Measurements from ENCODE around the gene MCL1.
"Not testable (repeated sequence)": the region's sequence is repeated elsewhere in the genome, so short reads cannot be mapped to it uniquely, and the experiment has no call there.

MCL1 gene

GRCh38 chr1:150626150-150626549 is 46.7 kb upstream of the MCL1 start:
- Histone ChIP-seq H3K4me2 (ENCODE audit: low read length) (no peak overlapping the region), H3F3A (ENCODE audit: control insufficient read depth, insufficient read depth) (peaks cover 8% of the 10 kb centered on the region), H3K79me2 (ENCODE audit: control insufficient read depth, low read length) (peaks cover 41% of the 10 kb centered on the region), H3K9me2 (replicated peaks; ENCODE audit: control insufficient read depth, low read length) (no peaks in the 10 kb centered on the region), H3K4me3 (ENCODE audit: low read length) (no peak overlapping the region), H3K4me1 (ENCODE audit: control insufficient read depth, low read length) (peaks cover 17% of the 10 kb centered on the region), H3K36me3 (ENCODE audit: control insufficient read depth, low read length) (peaks cover 70% of the 10 kb centered on the region), H3K27ac (ENCODE audit: low read depth, low read length) (no peak overlapping the region), H3K9me3 (ENCODE audit: control insufficient read depth, insufficient read depth, low read length) (no peaks in the 10 kb centered on the region), H4K20me1 (ENCODE audit: control insufficient read depth, insufficient read depth, low read depth, low read length) (no peaks in the 10 kb centered on the region), H3K27me3 (ENCODE audit: control insufficient read depth, low read length) (no peaks in the 10 kb centered on the region)
- TF ChIP-seq CTCF (IDR thresholded peaks at IDR 0.05; ENCODE audit: low read depth, low read length, poor library complexity, severe bottlenecking) (no peak), EZH2phosphoT487 (IDR thresholded peaks at IDR 0.05; ENCODE audit: borderline replicate concordance, low read length) (no peak)

- Histone ChIP-seq H3K4me1 (ENCODE audit: control insufficient read depth, low read length) (peaks cover 11% of the 10 kb centered on the region), H3K79me2 (ENCODE audit: control insufficient read depth, low read length) (peaks cover 35% of the 10 kb centered on the region), H3K36me3 (ENCODE audit: control insufficient read depth, low read length) (peaks cover 86% of the 10 kb centered on the region)
- H3K27me3 ChIP-seq (ENCODE audit: control insufficient read depth, low read length); H3K4me2 ChIP-seq (ENCODE audit: low read length); H3F3A ChIP-seq (ENCODE audit: control insufficient read depth, insufficient read depth); H3K9me2 ChIP-seq (replicated peaks; ENCODE audit: control insufficient read depth, low read length); H4K20me1 ChIP-seq (ENCODE audit: control insufficient read depth, insufficient read depth, low read depth, low read length); H3K9me3 ChIP-seq (ENCODE audit: control insufficient read depth, insufficient read depth, low read length); H3K27ac ChIP-seq (ENCODE audit: low read depth, low read length); H3K4me3 ChIP-seq (ENCODE audit: low read length): not testable (repeated sequence)
Measured at GRCh38 chr1:150624546-150624945, 45.1 kb upstream of the MCL1 start.

- not testable (repeated sequence) for H3K9me3 ChIP-seq (ENCODE audit: control insufficient read depth, insufficient read depth, low read length); H3K27ac ChIP-seq (ENCODE audit: low read depth, low read length); H4K20me1 ChIP-seq (ENCODE audit: control insufficient read depth, insufficient read depth, low read depth, low read length); H3K27me3 ChIP-seq (ENCODE audit: control insufficient read depth, low read length); H3K9me2 ChIP-seq (replicated peaks; ENCODE audit: control insufficient read depth, low read length); H3K4me2 ChIP-seq (ENCODE audit: low read length); H3K4me3 ChIP-seq (ENCODE audit: low read length)
- peaks cover 11% of the 10 kb centered on the region for H3K4me1 ChIP-seq (ENCODE audit: control insufficient read depth, low read length)
- H3K79me2 ChIP-seq (ENCODE audit: control insufficient read depth, low read length) = peaks cover 38% of the 10 kb centered on the region
- peaks cover 90% of the 10 kb centered on the region for H3K36me3 ChIP-seq (ENCODE audit: control insufficient read depth, low read length)
- H3F3A ChIP-seq (ENCODE audit: control insufficient read depth, insufficient read depth) = peaks cover 10% of the 10 kb centered on the region
Measured at GRCh38 chr1:150624134-150624533, 44.7 kb upstream of the MCL1 start.

DNA sequence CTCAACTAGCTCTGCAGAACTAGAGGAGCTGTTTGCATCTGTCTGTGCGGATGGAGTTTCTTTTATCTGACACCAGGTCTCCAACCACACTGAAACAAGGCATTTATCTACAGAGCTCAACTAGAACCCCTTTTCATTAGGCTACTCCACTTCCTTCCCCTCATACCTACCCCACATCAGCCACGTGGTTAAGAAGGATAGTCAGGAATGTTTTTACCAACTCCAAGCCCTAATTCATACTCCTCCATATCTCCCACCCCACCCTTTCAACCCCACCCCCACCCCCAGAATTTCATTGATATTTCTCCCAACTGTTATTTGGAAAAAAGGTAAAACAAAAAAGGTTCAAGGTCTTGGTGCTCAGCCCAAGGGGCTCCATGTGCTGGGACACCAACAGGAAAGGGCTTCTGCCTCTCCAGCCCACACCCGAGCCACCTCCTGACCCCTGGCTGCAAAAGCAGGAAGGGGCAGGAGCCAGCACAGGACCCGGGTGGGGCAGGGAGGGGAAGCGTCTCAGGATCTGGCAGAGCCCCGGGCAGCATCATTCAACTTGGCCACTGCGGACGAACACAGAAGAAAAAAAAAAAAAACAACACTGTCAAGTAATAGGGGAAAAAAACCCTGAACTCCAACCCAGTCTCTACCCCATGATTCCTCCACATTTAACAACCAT is 43.0 kb upstream of the MCL1 start:
- H3K4me2 ChIP-seq (ENCODE audit: low read length) = no peak overlapping the region
- H3K9me2 ChIP-seq (replicated peaks; ENCODE audit: control insufficient read depth, low read length) = no peaks in the 10 kb centered on the region
- no peaks in the 10 kb centered on the region for H4K20me1 ChIP-seq (ENCODE audit: control insufficient read depth, insufficient read depth, low read depth, low read length)
- no peak overlapping the region for H3K4me3 ChIP-seq (ENCODE audit: low read length)
- H3K4me1 ChIP-seq (ENCODE audit: control insufficient read depth, low read length) = peaks cover 2% of the 10 kb centered on the region
- peaks cover 10% of the 10 kb centered on the region for H3F3A ChIP-seq (ENCODE audit: control insufficient read depth, insufficient read depth)
- H3K79me2 ChIP-seq (ENCODE audit: control insufficient read depth, low read length) = peaks cover 22% of the 10 kb centered on the region
- no peaks in the 10 kb centered on the region for H3K9me3 ChIP-seq (ENCODE audit: control insufficient read depth, insufficient read depth, low read length)
- peaks cover 92% of the 10 kb centered on the region for H3K36me3 ChIP-seq (ENCODE audit: control insufficient read depth, low read length)
- no peak overlapping the region for H3K27ac ChIP-seq (ENCODE audit: low read depth, low read length)
- TF ChIP-seq EZH2phosphoT487 (IDR thresholded peaks at IDR 0.05; ENCODE audit: borderline replicate concordance, low read length) (no peak), CTCF (IDR thresholded peaks at IDR 0.05; ENCODE audit: low read depth, low read length, poor library complexity, severe bottlenecking) (no peak)
- H3K27me3 ChIP-seq (ENCODE audit: control insufficient read depth, low read length) = no peaks in the 10 kb centered on the region

Measured in DOHH2 (cell line).